ENCODE results near the gene MSRB3. TPM values are rescaled to one million over a fixed set of nuclear protein-coding genes. Genes with fewer than 3 reads are reported as not detected.

The MSRB3 gene
- total RNA-seq, 1 experiment from 2014 or later, result 1.4 TPM

DNA sequence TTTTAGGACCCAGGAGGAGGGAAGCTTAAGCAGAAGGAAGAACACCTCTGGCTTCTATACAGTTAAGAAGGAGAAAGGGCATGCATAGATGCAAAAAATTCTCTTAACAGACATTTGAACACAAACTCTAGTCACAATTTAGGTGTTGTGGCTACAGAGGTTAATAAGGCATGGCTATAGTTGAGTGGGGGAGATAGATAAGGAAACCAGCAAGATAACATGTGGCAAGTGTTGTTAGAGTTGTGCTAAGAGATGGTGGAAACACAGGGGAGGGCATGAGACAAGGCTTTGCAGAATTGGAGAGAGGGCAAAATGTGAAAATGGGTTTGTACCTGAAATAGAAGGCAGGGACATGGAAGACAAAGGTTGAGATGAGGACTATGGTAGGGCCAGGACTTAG lies 88.9 kb downstream of the MSRB3 start:
- Mint-ChIP-seq H3K36me3 (ENCODE audit: insufficient read depth, unreplicated experiment) (no peaks in the 10 kb centered on the region), H3K27ac (ENCODE audit: unreplicated experiment) (no peak overlapping the region), H3K4me1 (ENCODE audit: low read depth, unreplicated experiment) (no peaks in the 10 kb centered on the region), H3K27me3 (ENCODE audit: unreplicated experiment) (no peaks in the 10 kb centered on the region), H3K4me3 (ENCODE audit: low read depth, unreplicated experiment) (no peak overlapping the region), H3K9me3 (ENCODE audit: low read depth, unreplicated experiment) (no peaks in the 10 kb centered on the region)
- CTCF ChIA-PET, result no interaction called here
- TF ChIP-seq, protein P1, sequence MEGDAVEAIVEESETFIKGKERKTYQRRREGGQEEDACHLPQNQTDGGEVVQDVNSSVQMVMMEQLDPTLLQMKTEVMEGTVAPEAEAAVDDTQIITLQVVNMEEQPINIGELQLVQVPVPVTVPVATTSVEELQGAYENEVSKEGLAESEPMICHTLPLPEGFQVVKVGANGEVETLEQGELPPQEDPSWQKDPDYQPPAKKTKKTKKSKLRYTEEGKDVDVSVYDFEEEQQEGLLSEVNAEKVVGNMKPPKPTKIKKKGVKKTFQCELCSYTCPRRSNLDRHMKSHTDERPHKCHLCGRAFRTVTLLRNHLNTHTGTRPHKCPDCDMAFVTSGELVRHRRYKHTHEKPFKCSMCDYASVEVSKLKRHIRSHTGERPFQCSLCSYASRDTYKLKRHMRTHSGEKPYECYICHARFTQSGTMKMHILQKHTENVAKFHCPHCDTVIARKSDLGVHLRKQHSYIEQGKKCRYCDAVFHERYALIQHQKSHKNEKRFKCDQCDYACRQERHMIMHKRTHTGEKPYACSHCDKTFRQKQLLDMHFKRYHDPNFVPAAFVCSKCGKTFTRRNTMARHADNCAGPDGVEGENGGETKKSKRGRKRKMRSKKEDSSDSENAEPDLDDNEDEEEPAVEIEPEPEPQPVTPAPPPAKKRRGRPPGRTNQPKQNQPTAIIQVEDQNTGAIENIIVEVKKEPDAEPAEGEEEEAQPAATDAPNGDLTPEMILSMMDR (IDR thresholded peaks at IDR 0.05; ENCODE audit: unreplicated experiment), result no peak
- no peak for DNase-seq
- intact Hi-C loops (cut with micrococcal nuclease; ENCODE audit: unreplicated experiment), result no loop called here
- BruUV-seq (replicated peaks), result no TSS peak

GRCh38 chr12:65368055-65368454 lies 89.6 kb downstream of the MSRB3 start:
- intact Hi-C loops (cut with micrococcal nuclease; ENCODE audit: unreplicated experiment), result no loop called here
- Mint-ChIP-seq H3K27ac (ENCODE audit: unreplicated experiment) (no peak overlapping the region), H3K4me1 (ENCODE audit: low read depth, unreplicated experiment) (no peaks in the 10 kb centered on the region), H3K36me3 (ENCODE audit: insufficient read depth, unreplicated experiment) (no peaks in the 10 kb centered on the region), H3K9me3 (ENCODE audit: low read depth, unreplicated experiment) (no peaks in the 10 kb centered on the region), H3K4me3 (ENCODE audit: low read depth, unreplicated experiment) (no peak overlapping the region), H3K27me3 (ENCODE audit: unreplicated experiment) (no peaks in the 10 kb centered on the region)
- BruUV-seq (replicated peaks), result no TSS peak
- CTCF ChIA-PET, result no interaction called here
- TF ChIP-seq, protein P1 (IDR thresholded peaks at IDR 0.05; ENCODE audit: unreplicated experiment), result no peak
- DNase-seq, result no peak

- Mint-ChIP-seq H3K9me3 (ENCODE audit: low read depth, unreplicated experiment) (no peaks in the 10 kb centered on the region), H3K4me3 (ENCODE audit: low read depth, unreplicated experiment) (no peak overlapping the region), H3K4me1 (ENCODE audit: low read depth, unreplicated experiment) (no peaks in the 10 kb centered on the region), H3K27ac (ENCODE audit: unreplicated experiment) (no peak overlapping the region), H3K36me3 (ENCODE audit: insufficient read depth, unreplicated experiment) (no peaks in the 10 kb centered on the region), H3K27me3 (ENCODE audit: unreplicated experiment) (no peaks in the 10 kb centered on the region)
- BruUV-seq (replicated peaks), result no TSS peak
- CTCF ChIA-PET, result interaction anchor here (0.6 to 1.2 kb wide), 2 partner anchors 184 to 576 kb away, joined by 3 to 5 read pairs; no protein-coding TSS in a partner anchor
- TF ChIP-seq, protein P1 (IDR thresholded peaks at IDR 0.05; ENCODE audit: unreplicated experiment), result no peak
- DNase-seq, result no peak
- intact Hi-C loops (cut with micrococcal nuclease; ENCODE audit: unreplicated experiment), result no loop called here
Observed at GRCh38 chr12:65372574-65372973, 94.1 kb downstream of the MSRB3 start.

GRCh38 chr12:65384240-65384639 lies 105.8 kb downstream of the MSRB3 start:
- H3K9me3 Mint-ChIP-seq (ENCODE audit: low read depth, unreplicated experiment), result no peaks in the 10 kb centered on the region
- H3K4me1 Mint-ChIP-seq (ENCODE audit: low read depth, unreplicated experiment), result no peaks in the 10 kb centered on the region
- BruUV-seq (replicated peaks), result no TSS peak
- no peak overlapping the region for H3K27ac Mint-ChIP-seq (ENCODE audit: unreplicated experiment)
- H3K36me3 Mint-ChIP-seq (ENCODE audit: insufficient read depth, unreplicated experiment), result no peaks in the 10 kb centered on the region
- intact Hi-C loops (cut with micrococcal nuclease; ENCODE audit: unreplicated experiment), result no loop called here
- H3K27me3 Mint-ChIP-seq (ENCODE audit: unreplicated experiment), result no peaks in the 10 kb centered on the region
- H3K4me3 Mint-ChIP-seq (ENCODE audit: low read depth, unreplicated experiment), result no peak overlapping the region
- no peak for DNase-seq
- TF ChIP-seq, protein P1 (IDR thresholded peaks at IDR 0.05; ENCODE audit: unreplicated experiment), result no peak
- CTCF ChIA-PET, result no interaction called here
